ENCODE results near the gene BAK1.
"Not testable (repeated sequence)": the region's sequence is repeated elsewhere in the genome, so short reads cannot be mapped to it uniquely, and the experiment has no call there.

BAK1 gene

DNA sequence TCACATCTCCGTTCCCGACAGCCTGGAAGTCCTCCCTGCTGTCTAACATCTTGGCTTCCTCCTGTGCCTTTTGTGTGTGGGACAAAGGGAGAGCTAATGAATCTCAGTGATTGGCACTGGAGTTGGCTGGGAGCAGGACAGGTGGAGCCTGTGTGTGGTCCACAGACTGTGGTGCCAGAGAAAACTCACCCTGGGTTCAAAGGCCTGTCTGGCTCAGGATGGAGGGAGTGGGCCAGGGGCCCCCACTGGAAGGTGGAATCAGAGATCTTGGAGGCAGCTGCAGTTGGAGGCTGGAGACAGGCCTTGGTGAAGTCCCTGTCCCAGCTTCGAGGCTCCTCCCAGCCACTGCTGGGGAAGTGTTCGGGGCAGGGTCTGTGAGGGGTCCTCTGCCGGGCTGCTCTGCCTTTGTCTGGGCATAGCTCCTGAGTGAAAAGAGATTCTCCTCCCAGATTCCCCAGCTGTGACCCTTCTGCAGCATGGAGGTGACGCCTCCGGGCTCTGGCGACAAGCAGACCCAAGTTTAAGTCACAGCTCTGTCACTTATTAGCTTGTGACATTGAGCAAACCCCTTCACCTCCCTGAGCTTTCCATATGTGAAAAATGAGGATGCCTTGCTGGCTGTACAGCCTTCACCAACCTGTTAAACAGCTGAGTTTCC is 27.2 kb upstream of the BAK1 start:
- no peak for DNase-seq

DNA sequence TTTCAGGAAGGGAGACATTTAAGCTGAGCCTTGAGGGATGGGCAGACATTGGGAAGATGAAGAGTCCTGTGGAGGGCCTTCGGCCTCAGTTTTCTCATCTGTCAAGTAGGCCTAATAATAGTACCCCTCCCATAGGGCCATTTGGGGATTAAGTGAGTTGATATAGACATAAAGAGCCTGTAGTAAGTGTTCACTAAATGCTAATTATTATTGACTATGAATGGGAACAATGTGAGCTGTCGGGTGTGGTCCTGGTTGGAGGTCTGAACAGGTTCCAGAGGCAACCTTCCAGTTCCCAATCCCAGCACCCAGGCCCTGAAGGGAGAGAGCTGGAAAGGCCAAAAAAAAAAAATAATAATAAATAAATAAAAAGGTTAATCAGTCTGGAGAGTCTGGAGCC is 26.6 kb upstream of the BAK1 start:
- no peak for DNase-seq

DNA sequence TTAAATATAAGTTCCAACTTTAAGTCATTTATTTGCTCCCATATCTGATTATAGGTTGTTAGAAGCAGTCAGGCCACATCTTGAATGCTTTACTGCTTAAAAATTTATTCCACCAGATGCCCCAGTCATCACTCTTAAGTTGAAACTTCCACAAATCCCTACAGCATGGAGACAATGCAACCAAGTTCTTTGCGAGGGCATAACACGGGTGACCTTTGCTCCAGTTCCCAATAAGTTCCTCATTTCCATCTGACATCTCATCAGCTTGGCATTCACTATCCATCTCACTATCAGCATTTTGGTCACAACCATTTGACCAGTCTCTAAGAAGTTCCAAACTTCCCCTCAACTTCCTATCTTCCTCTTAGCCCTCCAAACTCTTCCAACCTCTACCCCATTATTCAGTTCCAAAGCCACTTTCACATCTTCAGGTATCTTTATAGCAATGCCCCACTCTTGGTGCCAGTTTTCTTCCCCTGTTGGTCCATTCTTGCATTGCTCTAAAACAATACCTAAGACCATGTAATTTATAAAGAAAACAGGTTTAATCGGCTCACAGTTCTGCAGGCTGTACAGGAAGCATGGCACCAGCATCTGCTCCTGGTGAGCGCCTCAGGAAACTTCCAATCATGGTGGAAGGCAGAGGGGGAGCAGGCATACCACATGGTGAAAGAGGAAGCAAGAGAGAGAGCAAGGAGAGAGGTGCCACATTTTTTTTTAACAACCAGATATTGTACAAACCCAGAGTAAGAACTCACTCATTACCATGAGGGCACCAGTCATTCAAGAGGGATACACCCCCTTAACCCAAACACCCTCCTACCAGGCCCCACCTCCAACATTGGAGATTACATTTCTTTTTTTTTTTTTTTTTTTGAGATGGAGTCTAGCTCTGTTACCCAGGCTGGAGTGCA is 25.1 kb upstream of the BAK1 start:
- no peak for DNase-seq

DNA sequence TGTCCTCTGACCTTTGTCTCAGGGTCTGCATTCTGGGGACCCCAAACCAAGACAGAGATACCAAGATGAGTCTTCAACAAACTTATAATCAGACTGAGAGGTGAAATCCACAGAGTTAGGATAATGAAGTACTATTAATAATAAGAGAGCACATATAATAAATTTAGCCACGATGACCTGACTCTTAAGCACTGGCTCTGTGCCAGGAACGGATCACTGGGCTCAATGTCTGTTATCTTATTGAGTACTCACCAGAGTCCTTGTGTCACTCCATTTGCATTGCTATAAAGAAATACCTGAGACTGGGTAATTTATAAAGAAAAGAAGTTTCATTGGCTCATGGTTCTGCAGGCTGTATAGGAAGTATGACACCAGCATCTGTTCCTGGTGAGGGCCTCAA is 22.1 kb upstream of the BAK1 start:
- no peak for DNase-seq

DNA sequence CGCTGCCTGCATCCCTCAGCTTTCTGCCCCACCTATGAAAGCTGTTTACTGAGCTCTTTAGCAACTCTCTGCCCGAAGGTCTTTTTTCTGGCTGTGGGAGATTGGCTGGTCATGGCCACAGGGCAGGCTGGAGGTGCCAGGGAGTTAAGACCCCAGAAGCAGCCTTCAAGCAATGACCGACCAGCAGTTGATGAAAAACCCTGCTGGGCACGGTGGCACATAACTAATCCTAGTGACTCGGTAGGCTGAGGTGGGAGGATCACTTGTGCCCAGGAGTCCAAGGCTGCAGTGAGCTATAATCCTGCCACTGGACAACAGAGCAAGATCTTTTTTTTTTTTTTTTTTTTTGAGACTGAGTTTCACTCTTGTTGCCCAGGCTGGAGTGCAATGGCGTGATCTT is 20.7 kb upstream of the BAK1 start:
- no peak for DNase-seq

DNA sequence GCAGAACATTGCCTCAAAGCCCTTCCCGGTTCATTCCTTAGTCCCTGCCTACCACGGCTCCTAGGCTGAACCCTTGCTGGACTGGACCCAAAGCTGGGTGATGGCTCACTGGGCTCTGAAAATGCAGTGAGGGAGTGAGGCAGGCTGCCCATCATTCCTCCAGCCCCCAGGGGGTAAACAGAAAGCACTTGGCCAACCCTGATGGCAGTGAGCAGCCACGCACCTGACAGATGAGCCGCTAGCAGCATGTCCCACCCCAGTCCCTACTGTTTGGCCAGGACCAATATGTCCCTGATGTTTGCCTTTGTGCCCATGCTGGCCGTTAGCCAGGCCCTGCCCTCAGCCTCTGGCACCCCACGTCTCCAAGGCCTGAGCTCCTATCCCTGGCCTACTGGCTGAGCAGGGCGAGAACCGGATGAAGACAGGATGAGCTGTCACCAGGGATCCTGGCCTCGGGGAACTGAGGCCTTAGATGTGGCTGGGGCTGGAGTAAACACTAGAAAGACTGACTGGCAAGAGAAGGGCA is 19.4 kb upstream of the BAK1 start:
- DNase-seq: no peak

DNA sequence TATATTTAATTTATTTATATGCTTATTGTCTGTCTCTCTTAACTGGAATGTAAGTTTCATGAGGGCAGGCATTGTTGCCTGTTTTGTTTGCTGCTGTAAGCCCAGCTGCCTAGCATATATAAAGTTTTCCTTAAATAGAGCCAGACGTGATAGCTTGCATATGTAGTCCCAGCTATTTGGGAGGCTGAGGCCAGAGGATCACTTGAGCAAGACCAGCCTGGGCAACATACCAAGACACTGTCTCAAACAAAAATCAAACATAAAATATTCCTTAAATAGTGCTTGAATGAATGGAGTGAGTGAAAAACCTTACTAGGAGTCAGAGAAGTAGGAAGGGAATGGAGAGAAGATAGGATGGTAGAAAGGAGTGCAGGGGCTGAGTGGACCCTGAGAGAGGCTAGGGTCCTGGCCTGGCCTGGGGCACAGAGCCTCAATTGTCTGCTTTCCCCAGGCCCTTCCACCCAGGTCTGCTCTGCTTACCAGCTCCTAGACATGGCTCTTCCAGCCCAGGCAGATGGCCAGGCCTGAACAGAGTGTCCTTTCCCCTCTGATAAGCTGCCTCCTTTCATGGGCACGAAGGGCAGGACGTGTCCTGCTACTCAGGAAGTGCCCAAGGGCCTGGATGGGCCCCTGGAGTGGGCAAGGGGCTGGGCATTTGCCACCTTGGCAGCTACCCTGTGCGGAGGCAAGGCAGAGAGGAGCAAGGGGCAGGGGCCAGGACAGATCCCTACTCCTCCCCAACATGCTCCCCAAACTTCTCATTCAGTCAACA is 17.7 kb upstream of the BAK1 start:
- no peak for DNase-seq

DNA sequence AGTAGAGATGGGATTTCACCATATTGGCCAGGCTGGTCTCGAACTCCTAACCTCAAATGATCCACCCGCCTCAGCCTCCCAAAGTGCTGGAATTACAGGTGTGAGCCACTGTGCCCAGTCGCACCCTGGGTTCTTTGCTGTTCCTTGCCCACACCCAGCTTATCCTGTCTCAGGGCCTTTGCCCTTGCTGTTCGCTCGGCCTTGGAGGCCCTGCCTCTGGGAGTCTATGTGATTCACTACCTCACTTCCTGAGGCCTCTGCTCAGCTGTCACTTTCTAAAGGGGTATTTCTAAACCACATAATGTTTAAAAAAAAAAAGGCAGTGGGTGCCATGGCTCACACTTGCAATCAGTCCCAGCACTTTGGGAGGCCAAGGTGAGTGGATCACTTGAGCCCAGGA is 16.8 kb upstream of the BAK1 start:
- not testable (repeated sequence) for DNase-seq

DNA sequence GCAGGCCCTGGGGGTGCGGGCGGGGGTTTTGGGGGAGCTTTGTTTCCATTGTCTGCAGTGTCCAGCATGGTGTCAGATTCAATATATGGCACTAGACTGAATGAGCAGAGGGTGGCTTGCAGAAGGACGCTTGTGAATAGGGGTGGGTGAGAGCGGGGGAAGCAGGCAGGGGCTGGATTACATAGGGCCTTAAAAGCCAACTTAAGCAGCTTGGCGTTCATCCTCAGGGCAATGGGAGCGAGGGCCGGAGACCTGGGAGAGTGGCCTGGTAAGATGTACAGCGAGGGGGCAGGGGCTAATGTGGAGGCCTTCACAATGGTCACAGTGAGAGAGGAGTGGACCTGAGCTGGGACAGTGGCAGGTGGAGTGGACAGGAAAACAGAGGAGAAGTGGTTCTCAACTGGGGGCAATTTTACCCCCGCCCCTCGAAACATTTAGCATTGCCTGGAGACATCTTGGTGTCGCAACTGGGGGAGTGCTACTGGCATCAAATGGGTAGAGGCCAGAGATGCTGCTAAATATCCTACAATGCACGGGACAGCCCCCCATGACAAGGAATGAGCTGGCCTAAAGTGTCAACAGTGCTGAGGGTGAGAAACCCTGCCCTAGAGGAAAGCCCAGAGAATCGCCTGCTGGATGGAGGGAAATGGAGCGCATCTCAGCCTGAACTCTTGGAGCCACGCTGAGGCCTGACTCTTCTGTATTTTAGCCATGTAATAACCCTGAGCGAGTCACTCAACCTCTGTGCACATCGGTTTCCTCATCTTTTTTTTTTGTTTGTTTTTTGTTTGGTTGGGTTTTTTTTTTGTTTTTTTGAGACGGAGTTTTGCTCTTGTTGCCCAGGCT is 15.1 kb upstream of the BAK1 start:
- no peak for DNase-seq

DNA sequence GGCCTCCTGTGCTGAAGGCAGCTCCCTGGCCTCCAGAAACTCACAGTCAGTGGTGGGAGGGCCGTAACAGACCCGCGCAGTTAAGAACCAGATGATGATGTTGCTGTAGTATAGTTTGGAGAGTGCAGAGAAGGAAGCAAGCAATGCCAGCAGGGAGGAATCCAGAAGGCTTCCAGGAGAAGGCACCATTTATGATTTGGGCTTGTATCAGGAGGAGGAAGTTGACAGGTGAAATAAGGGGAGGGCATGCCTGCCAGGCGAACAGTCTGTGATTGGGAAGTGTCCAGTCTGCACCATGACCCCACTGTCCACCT is 13.3 kb upstream of the BAK1 start:
- no peak for DNase-seq

DNA sequence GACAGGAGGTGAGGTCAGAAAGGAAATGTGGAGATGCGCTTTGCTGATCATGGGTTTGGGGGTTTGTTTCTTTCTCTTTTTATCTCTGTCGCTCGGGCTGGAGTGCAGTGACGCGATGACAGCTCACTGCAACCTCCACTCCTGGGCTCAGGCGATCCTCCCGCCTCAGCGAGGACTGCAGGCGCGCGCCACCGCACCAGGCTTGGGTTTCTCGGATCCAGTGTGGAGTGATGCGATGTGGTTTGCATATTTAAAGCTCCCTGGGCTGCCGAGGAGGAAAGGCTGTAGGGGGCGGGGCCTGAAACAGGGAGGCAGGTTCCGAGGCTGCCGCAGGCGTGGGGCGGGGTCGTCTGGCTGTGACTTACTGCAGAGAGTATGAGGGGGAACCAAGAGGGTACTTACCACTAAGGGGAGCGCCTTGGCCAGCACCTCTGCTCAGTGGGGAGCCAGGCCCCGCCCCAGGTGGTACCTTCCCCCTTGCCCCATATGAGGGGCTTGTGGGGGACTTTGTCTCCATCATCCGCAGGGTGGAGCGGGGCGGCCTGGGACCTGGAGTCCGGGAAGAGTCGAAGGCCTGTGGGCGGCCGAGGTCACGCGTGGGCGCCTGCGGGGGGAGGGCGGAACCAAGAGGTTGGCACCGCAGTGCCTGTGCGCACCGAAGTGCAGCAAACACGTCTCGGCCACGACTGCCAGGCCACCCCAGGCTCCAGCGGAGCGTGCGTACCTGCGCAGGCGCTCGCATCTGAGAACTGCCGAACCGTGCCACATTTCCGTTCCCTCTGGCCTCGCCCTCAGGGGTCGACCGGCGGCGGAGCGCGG is 12.7 kb upstream of the BAK1 start:
- DNase-seq: no peak

DNA sequence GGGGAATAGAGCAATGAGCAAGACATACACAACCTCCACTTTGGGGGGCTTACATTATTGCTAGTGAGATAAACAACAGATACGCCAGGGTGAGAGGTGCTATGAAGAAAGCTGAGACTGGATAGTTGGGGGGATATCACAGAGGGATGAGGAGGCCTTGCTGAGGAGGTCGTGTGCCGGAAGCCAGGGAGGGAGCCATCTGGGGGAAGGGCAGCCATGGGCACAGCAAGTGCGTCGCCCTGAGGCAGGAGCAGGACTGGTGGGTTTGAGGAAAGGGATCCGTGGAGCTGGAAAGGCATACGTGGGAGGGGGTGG is 12.2 kb upstream of the BAK1 start:
- DNase-seq: no peak

DNA sequence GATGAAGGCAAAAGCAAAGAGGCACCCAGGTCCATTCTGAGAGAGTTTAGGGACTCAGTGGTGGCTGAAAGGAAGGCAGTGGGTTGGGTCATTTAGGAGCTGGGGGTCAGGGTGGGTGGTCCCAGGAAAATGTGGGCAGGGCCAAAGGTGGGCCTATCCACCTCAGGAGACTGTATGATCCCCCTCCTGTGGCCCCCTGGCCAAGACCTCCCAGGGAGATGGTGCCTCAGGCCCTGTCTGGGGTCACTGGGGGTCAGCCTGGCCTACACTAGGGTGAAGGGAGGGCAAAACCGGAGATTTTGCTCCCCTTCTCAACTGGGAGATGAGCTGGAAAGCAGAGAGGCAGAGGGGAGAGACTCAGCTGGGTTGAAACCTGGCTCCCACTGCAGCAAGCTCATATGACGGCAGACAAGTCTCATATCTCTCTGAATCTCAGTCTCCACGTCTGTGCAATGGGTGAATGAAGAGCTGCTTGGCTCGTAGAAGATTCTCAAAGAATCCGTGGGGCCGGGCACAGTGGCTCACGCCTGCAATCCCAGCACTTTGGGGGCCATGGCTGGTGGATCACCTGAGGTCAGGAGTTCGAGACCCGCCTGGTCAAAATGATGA is 11.5 kb upstream of the BAK1 start:
- DNase-seq: no peak

DNA sequence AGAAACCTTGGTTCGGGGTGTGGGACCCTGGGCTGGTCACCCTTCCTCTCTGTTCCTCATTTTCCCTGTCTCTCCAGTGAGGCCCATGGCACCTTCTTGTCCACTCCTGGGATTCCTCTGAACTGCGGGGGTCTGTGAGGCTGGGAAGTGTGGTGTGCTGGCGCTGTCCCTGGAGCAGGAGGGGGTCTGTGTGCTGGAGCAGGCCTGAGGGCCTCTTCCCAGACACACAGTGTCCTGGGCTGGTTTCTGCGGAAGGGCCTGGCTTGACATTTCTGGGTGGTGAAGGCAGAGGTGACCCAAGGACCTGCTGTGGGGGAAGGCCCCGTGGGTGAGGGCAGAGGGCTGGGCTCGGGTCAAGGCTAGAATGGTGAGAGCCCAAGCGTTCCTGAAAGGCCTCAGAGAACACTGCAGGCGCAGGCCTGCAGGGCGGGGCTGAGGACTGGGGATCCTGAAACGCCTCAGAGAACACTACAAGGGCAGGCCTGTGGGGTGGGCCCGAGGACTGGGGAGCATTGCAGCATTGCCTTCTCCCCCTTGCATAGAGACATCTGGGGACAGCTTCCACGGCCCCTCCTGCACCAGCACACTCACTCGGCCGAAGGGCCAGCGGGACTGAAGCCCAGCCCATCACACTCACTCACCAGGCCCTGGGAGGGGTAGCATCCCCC is 10.6 kb upstream of the BAK1 start:
- no peak for DNase-seq

DNA sequence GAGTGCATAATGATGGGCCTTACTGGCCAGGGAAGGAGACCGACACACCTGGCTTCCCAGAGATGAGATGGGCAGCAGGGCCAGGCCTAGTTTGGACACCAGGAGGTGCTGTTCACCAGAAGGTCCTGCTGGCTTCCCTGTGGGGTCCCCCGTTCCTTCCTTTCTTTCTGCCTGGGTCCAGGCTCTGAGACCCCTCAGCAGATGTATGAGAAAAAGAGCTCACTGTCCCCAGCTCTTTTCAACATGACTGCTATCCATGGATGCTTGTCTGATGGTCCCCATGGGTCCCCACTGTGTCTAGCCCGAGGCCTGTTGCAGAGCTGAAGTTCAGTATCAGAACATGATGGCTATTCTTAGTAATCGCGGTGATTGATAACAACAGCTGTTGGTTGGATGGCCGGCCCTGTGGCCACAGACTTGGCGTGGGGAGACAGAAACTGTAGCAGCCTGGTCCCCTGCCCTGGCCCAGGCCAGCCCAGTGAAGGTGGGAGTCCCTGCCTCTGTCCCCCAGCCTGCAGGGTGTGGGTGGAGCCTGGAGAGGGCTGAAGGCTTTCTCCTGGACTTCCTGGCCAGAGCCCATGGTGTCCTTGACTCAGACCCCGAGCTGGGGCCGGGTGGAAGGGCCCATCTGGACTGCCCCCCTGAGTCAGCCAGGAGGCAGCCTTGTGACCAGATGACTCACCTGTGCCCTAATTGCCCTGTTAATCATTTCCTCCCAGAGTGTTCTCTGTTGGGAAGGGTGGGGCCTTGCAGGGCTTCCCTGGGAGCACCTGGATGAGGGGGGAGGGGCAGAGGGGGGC is 9.9 kb upstream of the BAK1 start:
- peak; percentile 72 for DNase-seq

DNA sequence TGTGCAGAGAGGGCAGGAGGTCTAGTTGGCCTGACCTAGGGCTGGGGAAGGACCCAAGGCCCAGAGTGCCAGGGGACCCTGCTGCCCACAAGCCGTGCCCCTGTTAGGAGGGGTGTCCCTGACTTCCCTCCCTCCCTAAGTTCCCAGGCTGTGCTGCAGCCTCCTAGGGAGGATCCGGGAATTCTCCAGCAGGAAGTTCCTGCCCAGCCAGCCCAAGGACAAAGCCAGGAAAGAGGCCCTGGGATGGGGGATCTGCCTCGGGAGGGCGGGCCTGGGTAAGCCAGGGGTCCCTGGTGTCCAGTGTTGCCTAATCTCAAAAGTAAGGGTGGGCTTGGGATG is 9.3 kb upstream of the BAK1 start:
- no peak for DNase-seq

DNA sequence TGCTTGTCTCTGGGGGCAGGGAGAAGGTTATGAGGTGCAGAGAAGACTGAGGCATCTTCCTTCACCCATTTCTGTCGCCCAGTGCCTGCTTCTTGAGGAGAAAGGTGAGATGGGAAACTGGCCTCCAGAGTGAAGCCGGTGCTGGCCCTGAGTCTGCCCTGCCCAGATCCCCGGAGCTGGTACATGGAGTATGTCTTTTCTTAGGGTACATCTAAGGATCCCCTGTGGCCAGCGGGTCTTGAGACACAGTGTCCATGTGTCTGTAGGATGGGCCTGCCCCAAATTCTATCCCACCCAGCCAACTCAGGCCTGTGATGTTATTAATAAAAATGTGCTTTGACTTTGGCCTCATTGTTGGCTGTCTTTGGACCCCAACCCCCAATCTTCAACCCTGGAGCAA is 8.8 kb upstream of the BAK1 start:
- no peak for DNase-seq

DNA sequence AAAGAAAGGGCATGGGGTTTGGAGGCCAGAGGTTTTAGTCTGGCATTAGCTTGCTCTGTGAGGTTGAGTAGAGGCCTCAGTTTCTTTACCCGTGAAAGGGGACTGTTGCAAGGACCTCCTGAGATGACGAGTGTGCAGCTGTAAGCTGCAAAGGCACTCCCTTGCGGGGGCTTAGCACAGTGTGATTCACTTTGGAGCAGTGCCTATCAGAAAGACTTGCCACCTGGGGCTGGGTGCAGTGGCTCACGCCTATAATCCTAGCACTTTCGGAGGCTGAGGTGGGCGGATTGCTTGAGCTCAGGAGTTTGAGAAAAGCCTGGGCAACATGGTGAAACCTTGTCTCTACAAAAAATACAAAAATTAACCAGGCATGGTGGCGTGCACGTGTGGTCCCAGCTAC is 7.5 kb upstream of the BAK1 start:
- DNase-seq: no peak

DNA sequence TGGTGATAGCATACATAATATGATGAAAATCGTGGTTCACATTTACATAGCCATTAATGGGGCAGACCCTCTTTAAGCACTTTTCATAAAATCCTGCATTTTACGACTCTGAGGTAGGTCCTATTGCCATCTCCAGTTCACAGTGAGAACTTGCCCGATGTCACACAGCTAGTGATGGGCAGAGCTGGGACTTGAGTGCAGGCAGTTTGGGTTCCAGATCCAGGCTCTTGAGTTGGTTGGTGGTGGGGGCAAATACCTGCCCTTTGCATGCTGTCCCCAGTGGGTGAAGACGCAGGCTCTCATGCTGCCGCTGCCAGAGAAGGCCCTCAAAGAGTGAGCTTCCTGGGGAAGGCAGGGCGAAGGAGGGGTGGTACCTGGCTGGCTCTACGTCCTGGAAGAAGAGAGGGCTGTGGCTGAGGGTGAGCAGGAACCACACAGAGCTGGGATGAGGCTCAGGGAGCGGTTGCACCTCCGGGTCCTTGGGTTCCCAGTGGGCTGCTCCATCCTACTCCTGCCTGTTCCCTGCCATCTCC is 6.1 kb upstream of the BAK1 start:
- no peak for DNase-seq
